ENCODE data around the gene U2AF2.

DNA sequence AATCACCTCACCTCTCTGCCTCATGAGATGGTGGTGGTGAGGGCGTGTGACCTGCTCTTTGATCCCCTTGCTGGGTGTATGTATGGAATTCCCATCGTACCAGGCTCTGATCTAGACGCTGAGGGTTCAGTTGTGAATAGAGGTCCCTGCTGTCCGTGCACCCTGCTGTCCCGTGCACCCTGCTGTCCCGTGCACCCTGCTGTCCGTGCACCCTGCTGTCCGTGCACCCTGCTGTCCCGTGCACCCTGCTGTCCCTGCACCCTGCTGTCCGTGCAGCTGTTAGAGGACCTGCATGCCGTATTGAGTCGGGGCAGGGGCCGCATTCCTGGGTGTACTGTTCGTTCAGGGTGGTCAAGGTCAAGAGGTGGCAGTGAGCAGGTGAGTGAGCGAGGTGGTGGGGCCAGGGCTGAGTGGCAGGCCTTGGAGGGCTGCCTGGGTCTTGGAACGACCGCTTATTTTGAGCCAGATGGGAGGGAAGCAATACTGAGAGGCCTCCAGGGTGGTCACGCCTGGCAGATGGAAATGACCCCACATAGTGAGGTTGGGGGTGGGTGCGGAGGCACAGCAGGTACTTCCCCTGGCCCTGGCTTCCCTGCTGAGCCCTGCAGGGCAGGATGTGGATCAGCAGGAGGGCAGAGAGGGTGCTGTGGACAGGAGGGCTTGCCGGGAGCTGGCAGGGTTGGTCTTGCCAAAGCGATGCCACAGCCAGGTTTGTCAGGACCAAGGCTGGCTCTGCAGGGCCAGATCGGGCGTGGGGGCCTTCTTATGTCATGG, 15.6 kb downstream of the U2AF2 start:
- TF ChIP-seq, protein P1, sequence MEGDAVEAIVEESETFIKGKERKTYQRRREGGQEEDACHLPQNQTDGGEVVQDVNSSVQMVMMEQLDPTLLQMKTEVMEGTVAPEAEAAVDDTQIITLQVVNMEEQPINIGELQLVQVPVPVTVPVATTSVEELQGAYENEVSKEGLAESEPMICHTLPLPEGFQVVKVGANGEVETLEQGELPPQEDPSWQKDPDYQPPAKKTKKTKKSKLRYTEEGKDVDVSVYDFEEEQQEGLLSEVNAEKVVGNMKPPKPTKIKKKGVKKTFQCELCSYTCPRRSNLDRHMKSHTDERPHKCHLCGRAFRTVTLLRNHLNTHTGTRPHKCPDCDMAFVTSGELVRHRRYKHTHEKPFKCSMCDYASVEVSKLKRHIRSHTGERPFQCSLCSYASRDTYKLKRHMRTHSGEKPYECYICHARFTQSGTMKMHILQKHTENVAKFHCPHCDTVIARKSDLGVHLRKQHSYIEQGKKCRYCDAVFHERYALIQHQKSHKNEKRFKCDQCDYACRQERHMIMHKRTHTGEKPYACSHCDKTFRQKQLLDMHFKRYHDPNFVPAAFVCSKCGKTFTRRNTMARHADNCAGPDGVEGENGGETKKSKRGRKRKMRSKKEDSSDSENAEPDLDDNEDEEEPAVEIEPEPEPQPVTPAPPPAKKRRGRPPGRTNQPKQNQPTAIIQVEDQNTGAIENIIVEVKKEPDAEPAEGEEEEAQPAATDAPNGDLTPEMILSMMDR (IDR thresholded peaks at IDR 0.05): no peak
- TF ChIP-seq, protein P2, sequence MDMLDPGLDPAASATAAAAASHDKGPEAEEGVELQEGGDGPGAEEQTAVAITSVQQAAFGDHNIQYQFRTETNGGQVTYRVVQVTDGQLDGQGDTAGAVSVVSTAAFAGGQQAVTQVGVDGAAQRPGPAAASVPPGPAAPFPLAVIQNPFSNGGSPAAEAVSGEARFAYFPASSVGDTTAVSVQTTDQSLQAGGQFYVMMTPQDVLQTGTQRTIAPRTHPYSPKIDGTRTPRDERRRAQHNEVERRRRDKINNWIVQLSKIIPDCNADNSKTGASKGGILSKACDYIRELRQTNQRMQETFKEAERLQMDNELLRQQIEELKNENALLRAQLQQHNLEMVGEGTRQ (IDR thresholded peaks at IDR 0.05): no peak
- TF ChIP-seq CEBPB (IDR thresholded peaks at IDR 0.05): no peak
- TF ChIP-seq RFX5 (IDR thresholded peaks at IDR 0.05): no peak
- no peak for TF ChIP-seq POLR2A (IDR thresholded peaks at IDR 0.05; ENCODE audit: low read length)
- TF ChIP-seq, protein P3, sequence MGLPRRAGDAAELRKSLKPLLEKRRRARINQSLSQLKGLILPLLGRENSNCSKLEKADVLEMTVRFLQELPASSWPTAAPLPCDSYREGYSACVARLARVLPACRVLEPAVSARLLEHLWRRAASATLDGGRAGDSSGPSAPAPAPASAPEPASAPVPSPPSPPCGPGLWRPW (IDR thresholded peaks at IDR 0.05): no peak
- no peak for TF ChIP-seq EP300 (IDR thresholded peaks at IDR 0.05)
- no peak for TF ChIP-seq ESRRA (IDR thresholded peaks at IDR 0.05; ENCODE audit: borderline replicate concordance, low read length)
